ENCODE measurements around the gene PLEKHG4. TPM values are rescaled to one million over a fixed set of nuclear protein-coding genes. Genes with fewer than 3 reads are reported as not detected.
A peak's percentile ranks its signal among the peaks of the same experiment; 100 is the strongest.

PLEKHG4 gene, protein sequence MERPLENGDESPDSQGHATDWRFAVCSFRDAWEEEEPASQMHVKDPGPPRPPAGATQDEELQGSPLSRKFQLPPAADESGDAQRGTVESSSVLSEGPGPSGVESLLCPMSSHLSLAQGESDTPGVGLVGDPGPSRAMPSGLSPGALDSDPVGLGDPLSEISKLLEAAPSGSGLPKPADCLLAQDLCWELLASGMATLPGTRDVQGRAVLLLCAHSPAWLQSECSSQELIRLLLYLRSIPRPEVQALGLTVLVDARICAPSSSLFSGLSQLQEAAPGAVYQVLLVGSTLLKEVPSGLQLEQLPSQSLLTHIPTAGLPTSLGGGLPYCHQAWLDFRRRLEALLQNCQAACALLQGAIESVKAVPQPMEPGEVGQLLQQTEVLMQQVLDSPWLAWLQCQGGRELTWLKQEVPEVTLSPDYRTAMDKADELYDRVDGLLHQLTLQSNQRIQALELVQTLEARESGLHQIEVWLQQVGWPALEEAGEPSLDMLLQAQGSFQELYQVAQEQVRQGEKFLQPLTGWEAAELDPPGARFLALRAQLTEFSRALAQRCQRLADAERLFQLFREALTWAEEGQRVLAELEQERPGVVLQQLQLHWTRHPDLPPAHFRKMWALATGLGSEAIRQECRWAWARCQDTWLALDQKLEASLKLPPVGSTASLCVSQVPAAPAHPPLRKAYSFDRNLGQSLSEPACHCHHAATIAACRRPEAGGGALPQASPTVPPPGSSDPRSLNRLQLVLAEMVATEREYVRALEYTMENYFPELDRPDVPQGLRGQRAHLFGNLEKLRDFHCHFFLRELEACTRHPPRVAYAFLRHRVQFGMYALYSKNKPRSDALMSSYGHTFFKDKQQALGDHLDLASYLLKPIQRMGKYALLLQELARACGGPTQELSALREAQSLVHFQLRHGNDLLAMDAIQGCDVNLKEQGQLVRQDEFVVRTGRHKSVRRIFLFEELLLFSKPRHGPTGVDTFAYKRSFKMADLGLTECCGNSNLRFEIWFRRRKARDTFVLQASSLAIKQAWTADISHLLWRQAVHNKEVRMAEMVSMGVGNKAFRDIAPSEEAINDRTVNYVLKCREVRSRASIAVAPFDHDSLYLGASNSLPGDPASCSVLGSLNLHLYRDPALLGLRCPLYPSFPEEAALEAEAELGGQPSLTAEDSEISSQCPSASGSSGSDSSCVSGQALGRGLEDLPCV
- polyA plus RNA-seq (2013, experiment 1 of 2), result 2.7 TPM
- 3.4 TPM for polyA plus RNA-seq (2013, experiment 2 of 2)

DNA sequence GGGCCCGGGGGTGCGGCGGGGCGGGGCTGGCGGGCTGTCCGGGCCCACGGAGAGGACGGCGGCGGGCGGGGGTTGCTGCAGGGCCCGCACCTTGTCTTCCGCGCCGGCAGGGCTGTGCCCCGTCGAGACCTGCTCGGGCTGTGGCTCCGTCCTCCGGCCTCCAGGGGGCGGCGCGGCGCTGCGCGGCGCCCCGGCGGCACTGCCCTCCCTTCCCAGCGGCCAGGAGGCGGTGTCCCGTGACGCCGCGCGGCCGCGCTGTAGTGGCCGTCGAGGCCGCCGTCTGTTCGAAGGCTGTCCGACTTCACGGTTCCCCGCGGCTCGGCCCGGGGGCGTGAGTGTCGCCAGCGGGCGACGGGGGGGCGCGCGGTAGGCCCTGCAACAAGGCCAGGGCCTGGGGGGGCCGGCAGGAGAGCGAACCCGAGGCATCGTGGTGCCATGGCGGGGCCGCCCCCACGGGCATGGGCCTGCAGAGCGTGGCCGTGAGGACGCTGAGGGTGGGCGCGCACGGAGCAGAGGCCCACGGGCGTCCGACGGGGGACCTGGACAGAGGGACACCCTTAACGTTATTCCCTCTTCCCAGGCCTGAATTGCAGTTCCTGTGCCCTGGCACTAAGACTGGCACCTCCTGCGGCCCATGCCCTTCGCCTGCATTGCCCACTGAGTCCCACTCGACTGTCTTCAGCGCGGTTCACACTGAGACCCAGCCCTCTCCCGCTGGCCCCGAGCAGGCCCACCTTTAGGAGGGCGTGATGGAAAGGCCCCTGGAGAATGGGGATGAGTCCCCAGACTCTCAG, at the start of gene PLEKHG4:
Gene PLEKHG4, plus strand, starts transcription at position 237 of the 794 bp plus-strand sequence. Its CDS starts 513 bp downstream, at position 750.
- Histone ChIP-seq H3K4me3 (ENCODE audit: extremely low read depth, insufficient read depth, low read length, poor library complexity, severe bottlenecking) (peak within 1 kb of the TSS; percentile 27), H3K27ac (ENCODE audit: low read depth, low read length, severe bottlenecking) (no peak within 1 kb of the TSS), H3K9me3 (ENCODE audit: control insufficient read depth, low read length) (no peaks in the 10 kb centered on the region), H3K36me3 (ENCODE audit: control insufficient read depth, insufficient read depth, low read length) (no peaks in the 10 kb centered on the region), H3K4me1 (ENCODE audit: control insufficient read depth, insufficient read depth, low read length, poor library complexity, severe bottlenecking) (peaks cover 18% of the 10 kb centered on the region)
- 42% methylated on average over 36 to 69 of the region's 83 CpGs for WGBS, 2 experiments (ENCODE audit: insufficient coverage in 2 of 2)

DNA sequence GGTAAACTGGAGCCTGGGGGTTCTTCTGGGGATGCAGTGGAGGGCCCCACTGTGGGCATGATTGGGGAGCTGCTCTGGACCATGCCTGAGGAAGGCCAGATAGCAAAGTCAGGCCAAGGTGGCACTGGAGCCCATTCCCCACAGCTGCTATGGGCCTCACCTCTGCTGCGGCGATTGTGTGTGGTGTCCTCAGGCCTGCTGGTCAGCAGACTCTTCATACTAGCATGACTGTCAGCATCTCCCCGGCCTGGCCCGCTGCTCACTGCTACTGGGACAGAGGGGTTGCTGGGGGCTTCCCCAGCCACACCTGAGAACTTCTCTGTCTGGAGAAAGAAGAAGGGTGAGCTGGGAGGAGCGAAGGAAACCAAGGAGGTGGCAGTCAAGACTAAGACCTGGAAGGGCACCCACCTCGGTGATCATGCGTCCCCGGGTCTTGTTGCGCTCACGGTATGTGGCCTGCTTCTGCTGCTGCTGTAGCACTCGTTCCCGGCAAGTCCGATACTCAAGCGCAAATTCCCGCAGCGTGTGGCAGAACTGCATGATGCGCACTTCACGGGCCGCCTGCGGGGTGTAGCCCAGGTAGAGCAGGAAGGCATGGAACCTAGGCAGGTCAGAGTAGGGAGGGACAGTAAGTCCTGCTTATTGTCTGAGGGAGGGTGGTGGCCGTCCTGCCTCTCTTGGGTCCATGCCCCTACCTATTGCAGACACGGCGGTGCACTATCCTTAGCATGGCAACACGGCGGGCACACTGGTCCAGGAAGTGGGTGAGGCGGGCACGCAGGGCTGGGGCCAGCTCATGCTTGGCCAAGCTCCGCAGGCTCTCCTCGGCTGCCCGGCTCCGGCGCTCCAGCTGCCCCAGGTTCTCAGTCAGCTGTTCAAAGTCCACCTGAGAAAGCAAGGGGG, 49.2 kb upstream of the PLEKHG4 start:
- WGBS, 2 experiments (ENCODE audit: insufficient coverage in 2 of 2), result 97% methylated on average over 27 to 30 of the region's 32 CpGs
- H3K36me3 ChIP-seq (ENCODE audit: control insufficient read depth, insufficient read depth, low read length), result peaks cover 71% of the 10 kb centered on the region
- H3K4me3 ChIP-seq (ENCODE audit: extremely low read depth, insufficient read depth, low read length, poor library complexity, severe bottlenecking), result no peak overlapping the region
- no peaks in the 10 kb centered on the region for H3K9me3 ChIP-seq (ENCODE audit: control insufficient read depth, low read length)
- H3K4me1 ChIP-seq (ENCODE audit: control insufficient read depth, insufficient read depth, low read length, poor library complexity, severe bottlenecking), result peaks cover 10% of the 10 kb centered on the region
- H3K27ac ChIP-seq (ENCODE audit: low read depth, low read length, severe bottlenecking), result no peak overlapping the region

DNA sequence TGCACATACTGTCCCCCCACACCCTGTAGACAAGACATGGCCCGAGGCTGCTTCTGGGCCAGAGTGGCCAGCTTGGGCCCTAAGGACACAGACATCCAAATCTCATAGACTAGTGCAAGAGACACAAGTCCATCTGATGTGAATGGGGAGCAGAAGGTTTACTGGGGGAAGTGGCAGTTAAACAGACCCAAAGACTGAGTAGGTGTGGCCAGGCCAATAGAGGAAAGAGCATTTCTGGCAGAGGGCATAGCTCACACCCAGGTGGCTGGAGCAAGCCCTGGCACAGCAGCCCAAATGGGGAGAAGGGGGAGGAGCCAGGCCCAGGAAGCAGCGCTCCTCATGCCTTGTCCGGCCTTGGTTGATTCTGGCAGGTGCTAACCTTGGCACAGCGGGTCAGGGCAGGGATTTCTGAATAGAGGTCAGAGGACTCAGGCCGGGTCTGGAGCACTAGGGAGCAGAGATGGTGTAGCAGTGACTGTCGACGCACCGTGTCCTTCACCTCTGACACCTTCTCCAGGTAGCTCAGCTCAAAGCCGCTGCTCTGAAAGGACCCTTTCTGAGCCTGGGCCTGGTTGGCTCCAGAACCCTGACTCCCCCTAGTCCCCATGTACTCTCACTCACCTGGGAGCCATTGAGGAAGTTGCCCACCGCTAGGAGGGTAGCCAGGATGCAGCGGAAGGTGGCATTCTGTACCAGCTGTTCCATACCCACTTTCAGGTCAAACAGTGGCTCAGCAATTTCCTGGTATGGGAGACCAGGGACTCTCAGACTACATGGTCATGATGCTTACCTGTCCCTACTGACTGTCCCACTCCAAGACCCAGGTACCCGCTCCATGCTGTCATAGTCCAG, 48.3 kb upstream of the PLEKHG4 start:
- Histone ChIP-seq H3K9me3 (ENCODE audit: control insufficient read depth, low read length) (no peaks in the 10 kb centered on the region), H3K4me1 (ENCODE audit: control insufficient read depth, insufficient read depth, low read length, poor library complexity, severe bottlenecking) (peaks cover 8% of the 10 kb centered on the region), H3K36me3 (ENCODE audit: control insufficient read depth, insufficient read depth, low read length) (peaks cover 80% of the 10 kb centered on the region), H3K27ac (ENCODE audit: low read depth, low read length, severe bottlenecking) (no peak overlapping the region), H3K4me3 (ENCODE audit: extremely low read depth, insufficient read depth, low read length, poor library complexity, severe bottlenecking) (no peak overlapping the region)
- 95 to 97% methylated on average over 8 to 12 of the region's 12 CpGs for WGBS, 2 experiments (ENCODE audit: insufficient coverage in 2 of 2)

DNA sequence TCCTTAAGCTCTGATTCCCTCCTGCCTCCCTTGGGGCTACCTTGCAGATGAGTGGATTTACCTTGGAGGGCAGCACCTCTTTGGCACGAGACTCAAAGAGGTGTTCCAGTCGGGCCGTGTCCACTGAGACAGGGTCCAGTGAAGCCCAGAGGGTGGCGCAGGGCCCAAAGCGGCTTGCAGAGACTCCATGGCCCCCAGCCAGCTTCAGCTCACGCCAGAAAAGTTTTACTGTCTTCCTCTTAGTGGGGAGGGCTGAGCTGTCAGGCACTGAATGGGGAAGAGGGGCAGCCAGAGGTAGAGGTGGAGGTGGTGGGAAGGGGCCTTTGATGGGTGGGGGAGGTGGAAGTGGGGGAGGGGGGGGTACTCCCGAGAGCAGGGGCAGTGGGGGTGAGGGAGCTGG, 45.7 kb upstream of the PLEKHG4 start:
- Histone ChIP-seq H3K36me3 (ENCODE audit: control insufficient read depth, insufficient read depth, low read length) (peaks cover 97% of the 10 kb centered on the region), H3K27ac (ENCODE audit: low read depth, low read length, severe bottlenecking) (no peak overlapping the region)

DNA sequence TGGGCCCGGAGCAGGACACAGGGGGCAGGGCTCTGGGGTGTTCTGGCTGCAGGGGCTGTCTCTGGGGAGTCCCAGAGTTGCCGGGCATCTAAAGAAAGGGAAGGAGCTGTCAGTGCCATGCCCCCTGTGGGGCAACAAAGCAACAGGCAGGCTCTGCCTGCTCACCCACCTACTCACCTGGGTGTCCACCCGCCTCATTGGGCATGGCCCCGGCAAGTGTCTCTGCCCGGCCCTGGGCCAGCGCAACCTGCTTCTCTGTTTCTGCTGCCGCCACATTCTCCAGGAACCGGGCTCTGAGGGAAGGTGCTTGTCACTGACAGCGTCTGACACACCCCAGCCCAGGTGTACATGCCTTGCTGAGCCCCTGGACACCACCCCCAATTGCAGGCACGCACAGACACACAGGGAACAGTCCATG, 45.1 kb upstream of the PLEKHG4 start:
- Histone ChIP-seq H3K36me3 (ENCODE audit: control insufficient read depth, insufficient read depth, low read length) (peaks cover 97% of the 10 kb centered on the region), H3K27ac (ENCODE audit: low read depth, low read length, severe bottlenecking) (no peak overlapping the region), H3K4me1 (ENCODE audit: control insufficient read depth, insufficient read depth, low read length, poor library complexity, severe bottlenecking) (no peaks in the 10 kb centered on the region), H3K9me3 (ENCODE audit: control insufficient read depth, low read length) (no peaks in the 10 kb centered on the region), H3K4me3 (ENCODE audit: extremely low read depth, insufficient read depth, low read length, poor library complexity, severe bottlenecking) (no peak overlapping the region)
- 88 to 98% methylated on average over 8 to 9 of the region's 10 CpGs for WGBS, 2 experiments (ENCODE audit: insufficient coverage in 2 of 2)

More for the DNA sequence above, 45.7 kb upstream of the PLEKHG4 start:
- Histone ChIP-seq H3K4me1 (ENCODE audit: control insufficient read depth, insufficient read depth, low read length, poor library complexity, severe bottlenecking) (no peaks in the 10 kb centered on the region), H3K9me3 (ENCODE audit: control insufficient read depth, low read length) (no peaks in the 10 kb centered on the region), H3K4me3 (ENCODE audit: extremely low read depth, insufficient read depth, low read length, poor library complexity, severe bottlenecking) (no peak overlapping the region)
- 88 to 95% methylated on average over 5 to 6 of the region's 7 CpGs for WGBS, 2 experiments (ENCODE audit: insufficient coverage in 2 of 2)

DNA sequence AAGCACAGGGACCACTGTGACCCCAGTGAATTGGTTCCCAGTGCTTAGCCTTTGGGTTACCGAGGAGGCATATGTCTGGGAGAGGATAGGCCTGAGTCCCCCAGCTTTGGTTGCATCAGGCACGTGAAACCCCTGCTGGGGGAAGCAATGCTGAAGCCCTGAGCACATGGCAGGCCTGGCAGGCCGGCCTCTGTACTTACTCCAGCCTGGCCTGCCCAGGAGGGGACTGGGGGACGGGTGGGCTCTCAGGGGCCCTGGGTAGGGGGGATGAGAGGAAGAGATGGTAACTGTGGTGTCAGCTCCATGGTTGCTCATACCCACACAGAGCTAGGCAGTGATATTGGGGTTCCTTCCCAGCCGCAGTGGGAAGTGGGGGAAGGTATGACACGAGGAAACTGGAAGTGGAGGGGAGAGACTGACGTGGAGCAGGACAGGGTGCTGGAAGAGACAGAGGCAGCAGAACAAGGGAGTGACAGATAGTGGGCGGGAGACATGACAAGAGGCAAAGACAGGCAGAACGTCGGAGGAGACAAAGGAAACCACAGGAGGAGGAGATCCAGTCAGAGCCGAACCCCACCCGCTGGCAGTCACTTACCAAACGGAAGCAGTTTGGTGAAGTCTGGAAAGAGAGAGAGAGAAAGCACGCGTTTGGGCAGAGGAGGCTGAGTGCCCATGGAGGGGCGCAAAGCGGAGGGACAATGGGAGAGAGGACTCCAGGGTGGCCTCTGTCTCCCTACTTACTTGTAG, 43.3 kb upstream of the PLEKHG4 start:
- peaks cover 14% of the 10 kb centered on the region for H3K4me1 ChIP-seq (ENCODE audit: control insufficient read depth, insufficient read depth, low read length, poor library complexity, severe bottlenecking)
- no peak overlapping the region for H3K4me3 ChIP-seq (ENCODE audit: extremely low read depth, insufficient read depth, low read length, poor library complexity, severe bottlenecking)
- H3K27ac ChIP-seq (ENCODE audit: low read depth, low read length, severe bottlenecking), result no peak overlapping the region
- WGBS, 2 experiments (ENCODE audit: insufficient coverage in 2 of 2), result 87 to 96% methylated on average over 14 to 17 of the region's 17 CpGs
- peaks cover 87% of the 10 kb centered on the region for H3K36me3 ChIP-seq (ENCODE audit: control insufficient read depth, insufficient read depth, low read length)
- H3K9me3 ChIP-seq (ENCODE audit: control insufficient read depth, low read length), result no peaks in the 10 kb centered on the region

DNA sequence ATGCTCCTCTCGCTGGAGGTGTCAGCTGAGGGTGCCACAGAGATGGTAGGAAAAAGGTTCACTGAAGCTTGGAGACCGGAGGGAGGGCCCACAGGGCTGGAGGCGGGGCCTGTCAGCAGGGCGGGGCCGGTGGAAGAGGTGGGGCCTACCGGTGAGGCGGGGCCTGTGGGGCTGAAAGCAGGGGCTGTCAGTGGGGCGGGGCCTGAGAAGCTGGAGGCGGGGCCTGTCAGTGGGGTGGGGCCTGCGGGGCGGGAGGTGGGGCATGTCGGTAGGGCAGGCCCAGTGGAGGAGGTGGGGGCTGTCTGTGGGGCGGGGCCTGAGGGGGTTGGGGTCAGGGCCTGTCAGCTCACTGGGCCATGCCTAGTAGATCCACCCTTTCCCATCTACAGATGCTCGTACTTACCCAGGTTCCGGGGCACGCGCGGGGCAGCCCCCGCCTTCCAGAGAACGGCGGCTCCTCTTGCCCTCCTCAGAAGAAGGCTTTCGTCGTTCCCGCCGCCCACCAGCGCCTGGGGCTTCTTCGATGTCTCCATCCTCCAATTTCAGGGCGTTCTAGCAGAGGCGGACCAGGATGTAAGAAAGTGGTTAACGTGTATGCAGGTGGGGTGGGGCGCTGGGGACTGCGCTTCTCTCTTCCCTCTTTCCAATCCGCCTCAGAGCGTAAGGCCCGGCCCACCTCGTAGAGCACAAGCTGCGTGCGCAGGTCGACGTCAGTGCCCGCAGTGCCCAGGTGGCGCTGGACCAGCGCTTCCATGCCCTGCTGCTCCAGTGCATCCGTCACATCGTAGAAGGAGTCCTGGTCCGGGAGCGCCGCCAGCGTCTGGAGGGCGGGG, 42.6 kb upstream of the PLEKHG4 start:
- Histone ChIP-seq H3K27ac (ENCODE audit: low read depth, low read length, severe bottlenecking) (no peak overlapping the region), H3K9me3 (ENCODE audit: control insufficient read depth, low read length) (no peaks in the 10 kb centered on the region), H3K36me3 (ENCODE audit: control insufficient read depth, insufficient read depth, low read length) (peaks cover 79% of the 10 kb centered on the region), H3K4me1 (ENCODE audit: control insufficient read depth, insufficient read depth, low read length, poor library complexity, severe bottlenecking) (peaks cover 20% of the 10 kb centered on the region), H3K4me3 (ENCODE audit: extremely low read depth, insufficient read depth, low read length, poor library complexity, severe bottlenecking) (no peak overlapping the region)
- WGBS, 2 experiments (ENCODE audit: insufficient coverage in 2 of 2), result 95 to 96% methylated on average over 28 to 36 of the region's 50 CpGs
